Effector memory CD4-positive, alpha-beta T cell (primary cell): ENCODE measurements around the gene GAL.

Source experiments
- DNase-seq, 3 donors: peaks; one replicate each; pipeline ENCODE4 v3.0.0-alpha.2; 2020
- H3K27ac ChIP-seq: 2 replicates; pipeline ENCODE4 v1.7.0; 2013; ENCODE audit warnings: mild to moderate bottlenecking, low read length, moderate library complexity; ENCODE audit not compliant: insufficient read depth, poor library complexity, severe bottlenecking
- H3K27me3 ChIP-seq: replicated peaks from 2 replicates; pipeline ENCODE4 v1.7.0; 2013; ENCODE audit warnings: mild to moderate bottlenecking, low read length; ENCODE audit not compliant: insufficient read depth, control insufficient read depth, poor library complexity, severe bottlenecking
- H3K36me3 ChIP-seq: 2 replicates; pipeline ENCODE4 v1.7.0; 2013; ENCODE audit warnings: mild to moderate bottlenecking, low read length, moderate library complexity; ENCODE audit not compliant: control insufficient read depth, insufficient read depth
- H3K4me1 ChIP-seq: 2 replicates; pipeline ENCODE4 v1.7.0; 2013; ENCODE audit warnings: low read length, mild to moderate bottlenecking; ENCODE audit not compliant: control insufficient read depth, insufficient read depth, poor library complexity, severe bottlenecking
- H3K4me3 ChIP-seq: 2 replicates; pipeline ENCODE4 v1.7.0; 2013; ENCODE audit warnings: low read length, low read depth, mild to moderate bottlenecking; ENCODE audit not compliant: insufficient read depth, poor library complexity, severe bottlenecking
- H3K9me3 ChIP-seq: 2 replicates; pipeline ENCODE4 v1.7.0; 2013; ENCODE audit warnings: mild to moderate bottlenecking, low read length, moderate library complexity; ENCODE audit not compliant: control insufficient read depth

Gene GAL

DNA sequence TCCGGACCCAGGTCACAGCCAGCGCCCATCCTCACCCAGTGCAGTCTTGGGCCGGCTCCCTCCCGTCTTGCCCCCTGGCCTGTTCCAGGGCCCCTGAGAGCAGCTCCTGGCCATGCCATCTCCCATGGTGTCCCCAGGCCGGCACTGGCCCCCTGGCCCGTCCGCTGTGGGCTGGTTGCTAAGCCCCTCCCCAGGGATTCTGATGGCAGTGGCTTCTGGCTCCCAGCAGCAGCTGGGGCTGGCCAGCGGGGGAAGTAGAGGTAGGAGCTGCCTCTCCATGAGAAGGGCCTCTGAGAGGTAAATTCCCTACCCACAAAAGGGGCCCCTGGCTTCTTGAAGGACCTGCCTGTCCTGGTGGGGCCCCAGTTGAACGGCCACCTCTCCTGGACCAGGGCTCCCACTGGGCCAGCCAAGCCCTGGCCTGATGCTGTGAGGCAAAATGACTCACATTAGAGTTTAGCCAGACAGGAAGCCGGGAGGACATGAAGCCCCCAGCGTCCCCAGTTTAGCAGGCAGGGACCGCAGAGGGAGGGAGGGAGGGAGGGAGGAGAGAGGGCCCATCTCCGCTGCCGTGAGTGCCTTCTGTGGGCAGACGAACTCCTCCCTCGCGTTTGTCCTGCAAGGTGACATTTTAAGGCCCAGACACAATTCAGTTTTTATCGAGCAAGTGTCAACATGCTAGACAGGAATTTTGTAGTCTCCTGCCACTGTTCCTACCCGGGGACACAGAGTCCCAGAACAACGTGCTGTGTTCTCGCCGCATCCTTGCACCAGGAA is 32.9 kb upstream of the GAL start:
- no peaks in the 10 kb centered on the region for H3K4me1 ChIP-seq
- no peak overlapping the region for H3K27ac ChIP-seq
- no peaks in the 10 kb centered on the region for H3K27me3 ChIP-seq
- no peak for DNase-seq
- no peak overlapping the region for H3K4me3 ChIP-seq
- no peaks in the 10 kb centered on the region for H3K9me3 ChIP-seq
- H3K36me3 ChIP-seq, result no peaks in the 10 kb centered on the region

GRCh38 chr11:68651985-68652682 is 32.2 kb upstream of the GAL start:
- H3K4me1 ChIP-seq, result no peaks in the 10 kb centered on the region
- no peak overlapping the region for H3K27ac ChIP-seq
- no peaks in the 10 kb centered on the region for H3K27me3 ChIP-seq
- H3K9me3 ChIP-seq, result no peaks in the 10 kb centered on the region
- no peak for DNase-seq
- no peaks in the 10 kb centered on the region for H3K36me3 ChIP-seq
- no peak overlapping the region for H3K4me3 ChIP-seq

DNA sequence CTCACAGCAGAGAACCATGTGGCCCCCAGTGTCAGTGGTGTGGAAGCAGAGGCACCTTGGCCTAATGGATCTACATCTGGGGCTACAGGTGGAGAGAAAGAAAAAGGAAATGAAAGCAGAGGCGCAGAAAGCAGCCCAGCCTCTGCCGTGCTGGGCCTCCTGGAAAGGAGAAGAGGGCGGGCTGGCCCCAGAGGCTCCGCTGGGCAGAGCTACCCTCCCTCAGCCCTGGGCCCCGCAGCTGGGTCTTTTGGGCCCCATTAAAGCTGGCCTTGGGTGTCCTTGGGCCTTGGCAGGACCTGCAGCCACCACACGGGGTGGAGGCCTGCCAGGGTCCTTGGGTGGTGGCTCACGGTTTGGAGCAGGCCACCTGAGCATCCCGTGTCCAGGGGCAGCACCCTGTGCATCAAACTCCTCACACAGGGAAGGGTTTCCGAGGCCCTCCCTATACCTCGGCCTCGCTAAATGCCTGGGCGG is 31.6 kb upstream of the GAL start:
- no peaks in the 10 kb centered on the region for H3K27me3 ChIP-seq
- no peaks in the 10 kb centered on the region for H3K9me3 ChIP-seq
- no peak overlapping the region for H3K27ac ChIP-seq
- no peaks in the 10 kb centered on the region for H3K36me3 ChIP-seq
- no peaks in the 10 kb centered on the region for H3K4me1 ChIP-seq
- no peak for DNase-seq
- H3K4me3 ChIP-seq, result no peak overlapping the region

DNA sequence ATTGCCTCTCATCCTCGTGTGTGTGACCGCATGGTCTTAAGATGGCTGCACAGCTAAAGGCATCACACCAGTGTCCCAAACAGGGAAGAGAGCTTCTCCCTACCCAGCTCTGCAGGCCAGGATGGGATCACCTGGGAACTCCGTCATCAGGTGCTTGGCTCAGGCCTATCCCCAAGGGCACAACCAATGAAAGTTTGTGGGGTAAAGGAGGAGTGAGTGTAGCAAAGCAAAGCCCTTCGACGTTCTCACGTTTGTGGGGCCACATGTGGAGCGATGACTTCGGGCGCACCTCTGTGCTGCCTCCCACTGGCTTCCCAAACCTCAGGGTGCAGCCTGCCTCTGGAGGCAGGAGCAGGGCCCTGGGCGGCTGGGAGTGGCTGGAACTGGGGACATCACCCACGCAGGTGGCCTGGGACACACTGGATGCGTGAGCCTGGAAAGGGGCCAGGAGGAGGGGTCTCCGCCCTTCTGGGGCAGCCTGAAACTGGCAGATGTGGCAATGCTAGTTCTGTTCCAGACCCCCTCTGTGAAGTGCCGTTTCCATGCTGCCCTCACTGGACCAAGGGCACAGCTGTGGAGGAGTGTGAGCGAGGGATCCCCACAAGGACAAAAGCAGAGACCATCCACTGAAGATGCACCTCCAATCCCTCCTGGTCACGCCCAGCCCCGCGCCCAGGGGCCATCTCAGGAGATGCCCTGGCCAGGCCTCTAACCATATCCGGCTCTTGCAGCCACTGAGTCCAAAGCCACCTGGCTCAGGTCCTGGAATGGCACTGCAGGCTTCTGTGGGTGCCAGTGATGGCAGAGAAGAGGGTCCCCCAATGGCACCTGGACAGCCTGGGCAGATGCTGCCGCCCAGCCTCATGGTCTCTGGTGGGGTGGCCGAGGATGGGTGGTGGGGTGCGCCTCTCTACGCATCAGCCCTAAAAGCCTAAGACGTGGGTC is 30.6 kb upstream of the GAL start:
- DNase-seq, result no peak
- Histone ChIP-seq H3K27me3 (no peaks in the 10 kb centered on the region), H3K4me1 (no peaks in the 10 kb centered on the region), H3K4me3 (no peak overlapping the region), H3K36me3 (no peaks in the 10 kb centered on the region), H3K9me3 (no peaks in the 10 kb centered on the region), H3K27ac (no peak overlapping the region)

DNA sequence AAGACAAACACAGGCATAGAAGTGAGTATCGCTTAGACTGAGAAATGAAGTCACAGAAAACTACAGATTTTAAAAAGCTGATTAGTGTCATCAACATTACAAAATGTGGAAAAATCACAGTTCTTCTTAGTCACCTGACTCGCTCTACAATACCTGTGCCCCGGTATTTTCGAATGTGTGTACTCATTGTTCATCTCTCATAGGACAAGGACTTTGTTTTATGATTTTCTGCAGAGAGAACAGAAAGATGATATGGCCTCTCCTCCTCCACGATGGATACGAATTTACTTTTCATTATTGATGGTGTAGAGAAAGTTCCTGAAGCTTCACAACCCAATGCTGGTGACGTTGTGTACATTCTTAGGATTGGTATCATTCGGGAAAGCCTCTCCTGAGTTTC is 29.4 kb upstream of the GAL start:
- no peaks in the 10 kb centered on the region for H3K9me3 ChIP-seq
- no peak overlapping the region for H3K4me3 ChIP-seq
- H3K4me1 ChIP-seq, result no peaks in the 10 kb centered on the region
- DNase-seq, result no peak
- H3K27me3 ChIP-seq, result no peaks in the 10 kb centered on the region
- no peaks in the 10 kb centered on the region for H3K36me3 ChIP-seq
- no peak overlapping the region for H3K27ac ChIP-seq

DNA sequence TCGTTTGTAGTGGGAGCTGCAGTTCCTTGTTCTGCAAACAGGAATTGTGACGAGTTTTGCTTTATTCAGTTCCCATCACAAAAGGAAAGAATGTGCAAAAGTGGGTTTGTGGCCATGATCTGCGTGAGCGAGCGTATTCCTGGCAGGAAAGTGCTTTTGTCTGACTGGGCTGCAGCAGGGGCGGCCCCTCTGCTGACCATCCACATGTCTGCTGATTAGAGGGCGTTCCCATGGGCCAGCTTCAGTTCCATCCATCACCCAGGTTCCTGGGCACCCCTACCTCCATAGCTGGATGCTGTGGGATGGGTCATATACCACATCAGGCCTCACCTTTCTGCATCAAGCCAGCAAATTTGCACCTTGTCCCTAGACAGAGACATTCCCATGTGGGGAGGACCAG is 28.9 kb upstream of the GAL start:
- Histone ChIP-seq H3K4me3 (no peak overlapping the region), H3K36me3 (no peaks in the 10 kb centered on the region), H3K4me1 (no peaks in the 10 kb centered on the region), H3K27me3 (no peaks in the 10 kb centered on the region), H3K27ac (no peak overlapping the region), H3K9me3 (no peaks in the 10 kb centered on the region)
- DNase-seq, result no peak

- Histone ChIP-seq H3K9me3 (no peaks in the 10 kb centered on the region), H3K27me3 (no peaks in the 10 kb centered on the region), H3K4me1 (no peaks in the 10 kb centered on the region), H3K36me3 (no peaks in the 10 kb centered on the region), H3K27ac (no peak overlapping the region), H3K4me3 (no peak overlapping the region)
- no peak for DNase-seq
Measured at GRCh38 chr11:68655806-68656205, 28.5 kb upstream of the GAL start.

DNA sequence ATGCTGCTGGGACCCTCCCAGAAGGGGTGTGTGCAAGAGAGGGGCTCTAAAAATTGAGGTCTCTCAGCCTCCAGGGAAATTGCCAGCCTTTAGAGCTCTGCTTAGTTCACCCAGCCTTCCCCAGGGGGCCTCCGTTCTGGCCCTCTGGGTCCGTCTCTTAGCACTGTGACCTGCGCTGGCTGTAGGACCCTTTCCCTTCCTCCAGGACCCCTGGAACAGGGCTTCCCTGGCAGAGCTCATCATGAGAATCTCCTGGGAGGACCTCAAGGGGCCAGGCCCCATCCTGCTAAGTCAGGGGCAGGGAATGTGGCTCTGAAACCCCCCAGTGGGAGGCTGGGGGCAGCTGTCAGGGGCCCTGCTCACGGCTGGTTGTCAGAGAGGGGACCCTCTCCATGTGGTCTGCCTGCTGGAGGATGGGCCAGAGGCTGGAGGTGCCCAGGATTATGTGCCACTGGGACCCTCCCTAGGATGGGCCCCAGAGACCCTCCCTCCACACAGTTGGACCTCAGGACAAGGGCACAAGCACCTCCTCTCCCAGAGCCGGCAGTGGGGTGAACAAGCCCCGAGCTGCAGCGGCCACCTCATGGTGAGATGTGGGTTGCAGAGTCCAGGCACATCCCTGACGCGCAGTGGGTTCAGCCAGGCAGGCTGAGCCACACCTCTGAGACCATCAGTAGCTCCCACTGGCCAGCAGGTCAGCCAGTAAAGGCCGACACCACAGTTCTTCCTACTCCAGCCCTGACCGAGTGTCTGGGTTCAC is 27.1 kb upstream of the GAL start:
- no peak for DNase-seq
- H3K36me3 ChIP-seq, result no peaks in the 10 kb centered on the region
- H3K27ac ChIP-seq, result no peak overlapping the region
- H3K4me3 ChIP-seq, result no peak overlapping the region
- H3K4me1 ChIP-seq, result no peaks in the 10 kb centered on the region
- no peaks in the 10 kb centered on the region for H3K27me3 ChIP-seq
- H3K9me3 ChIP-seq, result no peaks in the 10 kb centered on the region

DNA sequence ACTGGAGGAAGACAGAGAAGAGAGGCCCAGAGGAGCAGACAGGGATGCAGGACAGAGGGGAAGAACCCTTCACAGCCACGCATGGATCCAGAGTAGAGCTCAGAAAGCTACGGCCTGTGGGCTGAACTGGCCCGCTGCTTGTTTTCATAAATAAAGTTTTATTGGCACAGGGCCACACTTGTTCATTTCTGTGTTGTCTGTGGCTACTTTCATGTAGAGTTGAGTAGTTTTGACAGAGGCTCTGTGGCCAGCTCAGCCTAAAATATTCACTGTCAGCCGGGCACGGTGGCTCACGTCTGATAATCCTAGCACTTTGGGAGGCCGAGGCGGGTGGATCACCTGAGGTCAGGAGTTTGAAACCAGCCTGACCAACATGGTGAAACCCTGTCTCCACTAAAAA is 26.2 kb upstream of the GAL start:
- no peaks in the 10 kb centered on the region for H3K27me3 ChIP-seq
- H3K36me3 ChIP-seq, result no peaks in the 10 kb centered on the region
- no peaks in the 10 kb centered on the region for H3K4me1 ChIP-seq
- no peaks in the 10 kb centered on the region for H3K9me3 ChIP-seq
- H3K27ac ChIP-seq, result no peak overlapping the region
- no peak overlapping the region for H3K4me3 ChIP-seq
- no peak for DNase-seq
